Tibial nerve (tissue), 4 donors: ENCODE data around the gene PREPL.

ENCODE experiments used
- CTCF ChIP-seq, 5 experiments: fragments of 200-600 bp in 3 of 5; fragments of 450-650 bp in 2 of 5; sonication (generic) in 3 of 5; IDR thresholded peaks; one replicate each; pipeline ENCODE4 v1.5.1; 2016 to 2019; ENCODE audit warnings: antibody characterized with exemption in 5 of 5, mild to moderate bottlenecking in 3 of 5, moderate library complexity in 2 of 5
- EP300 ChIP-seq, 2 donors: sonication (generic); formaldehyde crosslinking; IDR thresholded peaks; one replicate each; pipeline ENCODE4 v1.6.1; 2017; ENCODE audit warnings: antibody characterized with exemption in 2 of 2, mild to moderate bottlenecking in 1 of 2
- POLR2A ChIP-seq, 2 donors: fragments of 450-650 bp; IDR thresholded peaks; one replicate each; pipeline ENCODE4 v1.6.1; 2017; ENCODE audit warnings: antibody characterized with exemption in 2 of 2, mild to moderate bottlenecking in 2 of 2, moderate library complexity in 2 of 2

- TF ChIP-seq CTCF (IDR thresholded peaks at IDR 0.05) (no peak), EP300 (IDR thresholded peaks at IDR 0.05) (no peak), POLR2A (IDR thresholded peaks at IDR 0.05) (no peak)
These were observed 87.7 kb downstream of the PREPL start for GRCh38 chr2:44273596-44273995.
